HEK293T (cell line): Measurements from ENCODE around the gene RAMP3.

Source experiments
- BHLHE40 ChIP-seq: fragments of 450-650 bp; IDR thresholded peaks from 2 replicates; pipeline ENCODE4 v1.6.1; 2016; ENCODE audit warnings: mild to moderate bottlenecking, moderate library complexity, borderline replicate concordance
- CTBP1 ChIP-seq: fragments of 450-650 bp; IDR thresholded peaks from 2 replicates; pipeline ENCODE4 v1.6.1; 2016; ENCODE audit warnings: borderline replicate concordance
- FOXA1 ChIP-seq: fragments of 450-650 bp; IDR thresholded peaks from 2 replicates; pipeline ENCODE4 v1.6.1; 2016; ENCODE audit warnings: mild to moderate bottlenecking
- FOXM1 ChIP-seq: fragments of 450-650 bp; IDR thresholded peaks from 2 replicates; pipeline ENCODE4 v1.6.1; 2017; ENCODE audit warnings: mild to moderate bottlenecking, borderline replicate concordance
- L3MBTL2 ChIP-seq: fragments of 450-650 bp; conservative IDR thresholded peaks from 2 replicates; pipeline ENCODE4 v1.6.1; 2016; ENCODE audit warnings: mild to moderate bottlenecking
- LEF1 ChIP-seq: fragments of 450-650 bp; IDR thresholded peaks from 2 replicates; pipeline ENCODE4 v1.6.1; 2017; ENCODE audit warnings: mild to moderate bottlenecking, borderline replicate concordance
- NFRKB ChIP-seq: fragments of 450-650 bp; IDR thresholded peaks from 2 replicates; pipeline ENCODE4 v1.6.1; 2016; ENCODE audit warnings: mild to moderate bottlenecking, moderate library complexity
- PKNOX1 ChIP-seq: fragments of 450-650 bp; IDR thresholded peaks from 2 replicates; pipeline ENCODE4 v1.6.1; 2016
- SP1 ChIP-seq: fragments of 450-650 bp; IDR thresholded peaks from 2 replicates; pipeline ENCODE4 v1.6.1; 2017
- TARDBP ChIP-seq: fragments of 450-650 bp; IDR thresholded peaks from 2 replicates; pipeline ENCODE4 v1.6.1; 2016
- ZNF384 ChIP-seq: fragments of 450-650 bp; IDR thresholded peaks from 2 replicates; pipeline ENCODE4 v1.6.1; 2016

- TF ChIP-seq TARDBP (no peak), FOXM1 (no peak), BHLHE40 (no peak), SP1 (no peak), CTBP1 (no peak), L3MBTL2 (no peak), NFRKB (no peak), LEF1 (no peak), FOXA1 (no peak), ZNF384 (no peak), PKNOX1 (no peak)
These were observed 19.5 kb downstream of the RAMP3 start for GRCh38 chr7:45176886-45177731.
